Cardiac fibroblast (primary cell): ENCODE results near the gene LRMDA.
A peak's percentile ranks its signal among the peaks of the same experiment; 100 is the strongest.

ENCODE experiments used
- DNase-seq, 2 donors: peaks; one replicate each; pipeline versions ENCODE4 v3.0.0 to v3.0.0-alpha.2; 2010; ENCODE audit warnings: low read depth in 2 of 2
- H3K4me3 ChIP-seq, 2 donors: replicated peaks in 1 of 2; 1 replicate in 1 of 2; 2 replicates in 1 of 2; pipeline ENCODE4 v1.5.1; 2011; ENCODE audit warnings: low read depth in 2 of 2, low read length in 2 of 2, mild to moderate bottlenecking in 2 of 2, moderate library complexity in 1 of 2
- CTCF ChIP-seq: IDR thresholded peaks from one replicate; pipeline ENCODE4 v1.5.1; 2011; ENCODE audit warnings: low read depth, mild to moderate bottlenecking, low read length, inconsistent platforms

Gene LRMDA

GRCh38 chr10:75980419-75981002 is 549.1 kb downstream of the LRMDA start:
- no peak for TF ChIP-seq CTCF
- DNase-seq, result no peak
- H3K4me3 ChIP-seq, result no peak overlapping the region

GRCh38 chr10:75982611-75983369 is 551.4 kb downstream of the LRMDA start:
- no peak for TF ChIP-seq CTCF
- peak in 1 of 2 donors; percentile 18 for DNase-seq
- H3K4me3 ChIP-seq, result no peak overlapping the region

- TF ChIP-seq CTCF, result no peak
- H3K4me3 ChIP-seq, result no peak overlapping the region
- no peak for DNase-seq
Observed at GRCh38 chr10:75984067-75984466, 552.6 kb downstream of the LRMDA start.

GRCh38 chr10:75987616-75988015 is 556.2 kb downstream of the LRMDA start:
- peak; percentile 9 to 33 for DNase-seq
- no peak overlapping the region for H3K4me3 ChIP-seq
- TF ChIP-seq CTCF, result no peak

- no peak for DNase-seq
- no peak for TF ChIP-seq CTCF
- no peak overlapping the region for H3K4me3 ChIP-seq
Observed at GRCh38 chr10:75994357-75995040, 563.1 kb downstream of the LRMDA start.

- TF ChIP-seq CTCF, result no peak
- no peak overlapping the region for H3K4me3 ChIP-seq
- DNase-seq, result no peak
Observed at GRCh38 chr10:75995041-75995430, 563.6 kb downstream of the LRMDA start.
